Fibroblast of lung (primary cell): Measurements from ENCODE around the gene C1orf198.

ENCODE experiments used
- CTCF ChIP-seq, 2 donors: IDR thresholded peaks in 1 of 2; conservative IDR thresholded peaks in 1 of 2; 1 replicate in 1 of 2; 2 replicates in 1 of 2; pipeline ENCODE4 v1.5.1; 2011 to 2012; ENCODE audit warnings: low read length in 2 of 2, control low read depth in 1 of 2, inconsistent platforms in 1 of 2, low read depth in 1 of 2, mild to moderate bottlenecking in 1 of 2
- EZH2 ChIP-seq: IDR thresholded peaks from 2 replicates; pipeline ENCODE4 v1.5.1; 2012; ENCODE audit warnings: low read length, control low read depth, mild to moderate bottlenecking; ENCODE audit errors: missing control alignments

DNA sequence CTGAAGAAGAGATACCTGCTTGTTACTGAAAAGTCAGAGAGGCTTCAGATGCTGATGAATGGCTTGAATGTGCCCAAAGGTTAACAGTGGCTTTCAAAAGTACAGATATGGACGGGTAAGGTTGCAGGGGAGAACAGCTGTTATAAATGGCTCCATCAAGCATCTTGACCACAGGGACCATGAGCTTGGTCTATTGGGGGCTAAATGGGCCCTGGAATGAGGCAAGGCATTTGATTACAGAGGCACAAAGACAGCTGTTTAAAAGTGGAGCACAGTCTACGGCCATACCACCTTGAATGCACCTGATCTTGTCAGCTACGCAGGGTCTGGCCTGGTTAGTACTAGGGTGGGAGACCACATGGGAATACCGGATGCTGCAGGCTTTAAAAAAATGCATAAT, 48.3 kb downstream of the C1orf198 start:
- TF ChIP-seq CTCF (conservative IDR thresholded peaks at IDR 0.05 in 1 of 2, IDR thresholded peaks at IDR 0.05 in 1 of 2; ENCODE audit: low read depth in 1 of 2, low read length in 2 of 2) = no peak
- TF ChIP-seq EZH2 = no peak
